Omental fat pad (tissue), 4 donors: ENCODE measurements around the gene ARSA. TPM values are rescaled to one million over a fixed set of nuclear protein-coding genes. Genes with fewer than 3 reads are reported as not detected.
"Not testable (repeated sequence)": the region's sequence is repeated elsewhere in the genome, so short reads cannot be mapped to it uniquely, and the experiment has no call there.

Experiments
- ATAC-seq: fragments of 150-250 bp; one replicate; pipeline ENCODE4 v1.9.1; 2016; ENCODE audit warnings: mild to moderate bottlenecking, moderate library complexity; ENCODE audit not compliant: low FRiP score
- DNase-seq: peaks from one replicate; pipeline ENCODE4 v3.0.0-alpha.2; 2019; ENCODE audit warnings: low spot score
- total RNA-seq, 4 donors: library from RNA; depleted of rRNA; stranded (reverse); fragments of >200 nt; gene quantifications; one replicate each; pipeline ENCODE4 v1.1.0, GENCODE V29; 2016
- TF ChIP-seq, protein P1 (sequence below), 3 donors: fragments of 450-650 bp; IDR thresholded peaks; one replicate each; pipeline ENCODE4 v1.5.1; 2016 to 2017; ENCODE audit warnings: antibody characterized with exemption in 3 of 3, mild to moderate bottlenecking in 3 of 3, moderate library complexity in 2 of 3

The ARSA gene
- total RNA-seq, 4 donors from 2014 or later, result 29.9 to 43.5 (median 36.1) TPM

DNA sequence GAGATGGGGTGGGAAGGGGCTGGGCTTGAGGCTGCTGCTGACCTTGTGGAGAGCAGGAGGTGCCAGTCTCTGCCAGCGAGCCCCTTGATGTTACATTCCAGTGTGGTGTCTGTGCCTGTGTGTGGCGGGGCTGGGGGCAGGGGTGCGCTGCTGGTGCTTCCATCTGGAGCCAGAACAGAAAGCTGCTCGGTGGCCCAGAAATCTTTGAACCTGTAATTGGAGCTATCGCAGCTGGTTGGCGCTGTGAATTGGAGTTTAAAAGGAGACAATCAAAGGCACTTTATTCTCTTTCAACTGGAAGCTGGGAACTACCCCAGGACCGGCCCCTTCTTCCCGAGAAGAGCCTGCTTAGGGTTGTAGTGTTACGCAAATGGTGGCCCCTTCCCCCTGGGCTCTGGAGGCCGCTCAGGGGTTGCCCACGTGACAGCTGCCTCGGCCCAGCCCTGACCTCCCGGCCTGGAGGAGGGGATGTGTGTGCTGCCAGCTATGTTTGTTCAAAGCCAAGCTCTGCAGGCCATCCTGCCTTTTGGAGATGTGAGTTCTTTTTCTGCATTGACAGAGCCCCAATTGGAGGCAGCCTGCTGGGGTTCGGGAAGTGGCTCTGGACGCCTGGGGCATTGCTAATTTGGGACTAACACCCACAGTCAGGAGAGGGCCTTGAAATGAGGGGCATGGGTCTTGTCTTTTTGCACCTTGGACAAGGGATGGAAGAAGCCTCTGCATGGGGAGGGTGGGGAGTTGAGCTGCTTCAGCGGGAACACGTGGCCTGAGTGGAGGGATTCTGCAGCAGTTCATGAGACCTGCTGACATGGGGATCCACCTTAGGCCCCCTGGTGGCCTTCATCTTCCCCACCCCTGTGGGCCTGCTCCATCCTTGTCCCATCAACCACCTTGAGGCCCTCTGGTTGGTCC is 14.0 kb upstream of the ARSA start:
- DNase-seq (no peak), ATAC-seq (peak; percentile 41)
- TF ChIP-seq, protein P1, sequence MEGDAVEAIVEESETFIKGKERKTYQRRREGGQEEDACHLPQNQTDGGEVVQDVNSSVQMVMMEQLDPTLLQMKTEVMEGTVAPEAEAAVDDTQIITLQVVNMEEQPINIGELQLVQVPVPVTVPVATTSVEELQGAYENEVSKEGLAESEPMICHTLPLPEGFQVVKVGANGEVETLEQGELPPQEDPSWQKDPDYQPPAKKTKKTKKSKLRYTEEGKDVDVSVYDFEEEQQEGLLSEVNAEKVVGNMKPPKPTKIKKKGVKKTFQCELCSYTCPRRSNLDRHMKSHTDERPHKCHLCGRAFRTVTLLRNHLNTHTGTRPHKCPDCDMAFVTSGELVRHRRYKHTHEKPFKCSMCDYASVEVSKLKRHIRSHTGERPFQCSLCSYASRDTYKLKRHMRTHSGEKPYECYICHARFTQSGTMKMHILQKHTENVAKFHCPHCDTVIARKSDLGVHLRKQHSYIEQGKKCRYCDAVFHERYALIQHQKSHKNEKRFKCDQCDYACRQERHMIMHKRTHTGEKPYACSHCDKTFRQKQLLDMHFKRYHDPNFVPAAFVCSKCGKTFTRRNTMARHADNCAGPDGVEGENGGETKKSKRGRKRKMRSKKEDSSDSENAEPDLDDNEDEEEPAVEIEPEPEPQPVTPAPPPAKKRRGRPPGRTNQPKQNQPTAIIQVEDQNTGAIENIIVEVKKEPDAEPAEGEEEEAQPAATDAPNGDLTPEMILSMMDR (IDR thresholded peaks at IDR 0.05), result no peak

DNA sequence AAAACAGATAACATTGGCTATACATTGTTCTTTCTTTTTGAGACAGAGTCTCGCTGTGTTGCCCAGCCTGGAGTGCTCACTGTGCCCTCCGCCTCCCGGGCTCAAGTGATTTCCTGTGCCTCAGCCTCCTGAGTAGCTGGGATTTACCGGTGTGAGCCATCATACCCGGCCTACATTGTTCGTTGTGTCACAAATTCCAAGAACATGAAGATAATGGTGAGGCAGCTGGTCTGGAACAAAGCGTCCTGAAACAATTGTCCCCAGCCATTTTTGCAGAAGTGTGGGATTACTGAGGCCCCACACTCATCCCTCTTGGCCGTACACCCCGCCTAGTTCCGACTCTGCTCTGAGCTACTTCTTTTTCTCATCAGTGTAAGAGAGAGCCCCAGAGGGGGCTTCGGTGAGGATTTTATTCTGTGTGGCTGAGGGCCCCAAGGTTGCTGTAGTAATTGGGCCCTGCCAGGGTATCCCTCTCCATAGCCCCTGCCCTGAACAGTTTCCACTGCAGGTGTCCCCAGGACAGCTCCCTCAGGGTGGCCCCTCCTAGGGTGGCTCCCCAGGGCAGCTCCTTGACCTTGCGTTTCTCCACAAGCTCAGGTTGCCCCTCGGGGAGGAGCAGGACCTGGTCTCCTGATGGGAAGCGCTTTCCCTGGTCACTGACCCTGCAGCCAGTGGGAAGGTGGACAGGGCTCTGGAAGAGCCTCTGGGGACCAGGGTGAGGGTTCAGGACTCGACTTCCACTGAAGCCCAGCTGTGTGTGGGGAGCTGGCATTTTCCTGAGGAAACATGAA is 13.1 kb upstream of the ARSA start:
- TF ChIP-seq, protein P1 (IDR thresholded peaks at IDR 0.05), result no peak
- no peak for ATAC-seq

DNA sequence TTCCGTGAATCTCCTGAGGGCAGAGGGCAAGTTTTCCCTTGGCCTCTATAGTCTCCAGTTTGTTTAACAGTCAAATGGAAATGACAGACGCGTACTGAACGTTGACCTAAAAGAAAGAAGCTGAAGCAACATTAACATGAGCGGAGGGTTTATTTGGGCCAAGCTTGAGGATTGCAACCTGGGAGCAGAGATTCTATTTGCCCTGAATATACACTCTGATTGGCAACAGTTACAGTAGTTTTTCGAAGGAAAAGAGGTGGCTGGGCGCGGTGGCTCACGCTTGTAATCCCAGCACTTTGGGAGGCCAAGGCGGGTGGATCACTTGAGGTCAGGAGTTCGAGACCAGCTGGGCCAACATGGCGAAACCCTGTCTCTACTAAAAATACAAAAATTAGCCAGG is 12.3 kb upstream of the ARSA start:
- not testable (repeated sequence) for DNase-seq, ATAC-seq

More for the DNA sequence above, 13.1 kb upstream of the ARSA start:
- DNase-seq, result no peak

DNA sequence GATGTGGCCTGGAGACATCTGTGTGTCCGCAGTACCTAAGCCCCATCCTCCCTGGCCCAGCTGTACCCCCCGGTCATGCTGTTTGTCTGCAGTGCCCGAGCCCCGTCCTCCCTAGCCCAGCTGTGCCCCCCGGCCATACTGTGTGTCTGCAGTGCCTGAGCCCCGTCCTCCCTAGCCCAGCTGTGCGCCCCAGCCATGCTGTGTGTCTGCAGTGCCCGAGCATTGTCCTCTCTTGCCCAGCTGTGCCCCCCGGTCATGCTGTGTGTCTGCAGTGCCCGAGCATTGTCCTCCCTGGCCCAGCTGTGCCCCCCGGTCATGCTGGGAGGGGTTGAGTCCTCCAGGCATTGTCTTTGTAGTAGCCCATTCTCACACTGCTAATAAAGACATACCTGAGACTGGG is 7.6 kb upstream of the ARSA start:
- DNase-seq (no peak), ATAC-seq (no peak)
- TF ChIP-seq, protein P1 (IDR thresholded peaks at IDR 0.05), result no peak

DNA sequence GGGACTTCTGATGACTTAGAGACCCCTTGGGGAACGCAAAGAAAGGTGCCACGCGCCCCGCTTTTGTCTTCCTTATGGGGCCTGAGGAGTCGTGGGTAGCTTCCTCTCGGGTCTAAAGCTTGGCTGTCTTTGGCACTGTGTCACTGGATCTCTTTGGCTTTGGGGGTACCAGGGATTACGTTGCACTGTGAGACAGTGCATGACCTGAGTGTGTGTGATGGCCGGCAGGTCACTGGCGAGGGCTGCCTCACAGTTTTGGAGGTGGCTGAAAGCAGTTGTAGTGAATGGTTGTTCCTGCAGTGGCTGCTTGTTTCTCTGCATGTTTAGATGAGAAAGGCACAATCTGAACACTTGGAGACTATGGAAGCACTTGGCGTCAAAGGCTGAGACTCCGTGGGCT is 5.8 kb upstream of the ARSA start:
- ATAC-seq (no peak), DNase-seq (no peak)
- TF ChIP-seq, protein P1 (IDR thresholded peaks at IDR 0.05), result no peak

DNA sequence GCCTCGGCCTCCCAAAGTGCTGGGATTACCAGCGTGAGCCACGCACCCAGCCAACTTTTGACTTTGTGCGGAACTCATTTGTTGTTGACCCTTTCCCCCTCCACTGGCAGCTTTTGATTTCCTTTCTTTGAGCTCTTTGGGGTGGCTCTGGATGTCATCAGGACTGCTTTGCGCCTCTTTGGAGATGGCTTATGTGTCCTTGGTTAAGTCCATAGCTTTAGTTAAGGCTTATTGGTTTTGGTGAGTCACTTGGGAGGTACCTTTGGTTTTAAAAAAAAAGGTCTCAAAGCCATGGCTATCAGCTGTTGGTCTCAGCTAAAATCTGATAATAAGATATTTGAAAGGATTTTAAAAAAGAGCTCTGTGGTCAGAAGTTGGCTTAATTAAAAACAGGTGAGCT is 5.1 kb upstream of the ARSA start:
- ATAC-seq, result no peak
- TF ChIP-seq, protein P1 (IDR thresholded peaks at IDR 0.05), result no peak
- DNase-seq, result no peak

DNA sequence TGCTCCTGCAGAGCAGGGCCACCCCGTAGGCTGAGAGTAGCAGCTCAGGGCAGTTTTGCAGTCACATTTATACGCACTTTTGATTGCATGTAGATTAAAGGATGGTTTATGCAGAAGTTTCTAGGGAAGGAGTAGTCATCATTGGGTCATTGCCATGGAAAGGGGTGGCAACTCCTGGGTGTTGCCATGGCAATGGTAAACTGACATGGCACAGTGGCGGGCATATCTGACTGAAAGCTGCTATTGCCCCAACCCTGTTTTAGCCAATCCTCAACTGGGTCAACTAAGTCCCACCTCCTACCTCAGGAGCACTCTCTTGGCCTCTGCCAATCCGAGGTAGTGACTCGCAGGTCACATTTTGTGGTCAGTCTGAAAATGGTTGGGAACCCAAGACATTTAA is 2.4 kb upstream of the ARSA start:
- no peak for DNase-seq
- TF ChIP-seq, protein P1 (IDR thresholded peaks at IDR 0.05), result no peak
- ATAC-seq, result no peak
